ENCODE results near the gene RHOT2.

Gene RHOT2

GRCh38 chr16:700684-701584 is 33.0 kb downstream of the RHOT2 start:
- no peak overlapping the region for H3K4me3 ChIP-seq (ENCODE audit: control insufficient read depth, low read depth, low read length)
- no peak for TF ChIP-seq CTCF (IDR thresholded peaks at IDR 0.05; ENCODE audit: control insufficient read depth, insufficient read depth, low read depth, low read length, missing control alignments)
- no peak for DNase-seq (ENCODE audit: low read depth)

DNA sequence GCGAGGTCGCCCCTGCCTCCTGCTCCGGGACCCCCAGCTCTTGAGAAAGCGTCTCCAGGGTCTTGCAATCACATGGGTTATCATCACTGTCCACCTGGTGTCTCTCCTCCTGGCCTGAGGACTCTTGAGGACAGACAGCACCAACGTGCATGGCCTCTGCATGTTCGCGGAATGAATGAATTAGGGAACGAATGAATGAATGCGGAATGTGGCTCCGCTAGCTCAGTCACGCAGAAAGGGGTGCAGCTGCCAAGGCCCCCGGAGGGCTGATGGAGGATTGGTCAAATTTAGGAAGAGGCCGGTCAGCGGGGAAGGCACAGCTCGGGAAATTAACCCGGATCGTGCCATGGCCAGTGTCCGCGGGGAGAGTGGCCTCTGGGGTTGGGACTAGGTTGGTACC is 34.4 kb downstream of the RHOT2 start:
- no peak for DNase-seq (ENCODE audit: low read depth)
- TF ChIP-seq CTCF (IDR thresholded peaks at IDR 0.05; ENCODE audit: control insufficient read depth, insufficient read depth, low read depth, low read length, missing control alignments): no peak
- no peak overlapping the region for H3K4me3 ChIP-seq (ENCODE audit: control insufficient read depth, low read depth, low read length)

- no peak overlapping the region for H3K4me3 ChIP-seq (ENCODE audit: control insufficient read depth, low read depth, low read length)
- no peak for TF ChIP-seq CTCF (IDR thresholded peaks at IDR 0.05; ENCODE audit: control insufficient read depth, insufficient read depth, low read depth, low read length, missing control alignments)
- DNase-seq (ENCODE audit: low read depth): no peak
Observed at GRCh38 chr16:703406-703805, 35.5 kb downstream of the RHOT2 start.

- no peak overlapping the region for H3K4me3 ChIP-seq (ENCODE audit: control insufficient read depth, low read depth, low read length)
- no peak for TF ChIP-seq CTCF (IDR thresholded peaks at IDR 0.05; ENCODE audit: control insufficient read depth, insufficient read depth, low read depth, low read length, missing control alignments)
- no peak for DNase-seq (ENCODE audit: low read depth)
Observed at GRCh38 chr16:704047-704446, 36.1 kb downstream of the RHOT2 start.

GRCh38 chr16:704552-705380 is 36.8 kb downstream of the RHOT2 start:
- no peak overlapping the region for H3K4me3 ChIP-seq (ENCODE audit: control insufficient read depth, low read depth, low read length)
- TF ChIP-seq CTCF (IDR thresholded peaks at IDR 0.05; ENCODE audit: control insufficient read depth, insufficient read depth, low read depth, low read length, missing control alignments): no peak
- no peak for DNase-seq (ENCODE audit: low read depth)

DNA sequence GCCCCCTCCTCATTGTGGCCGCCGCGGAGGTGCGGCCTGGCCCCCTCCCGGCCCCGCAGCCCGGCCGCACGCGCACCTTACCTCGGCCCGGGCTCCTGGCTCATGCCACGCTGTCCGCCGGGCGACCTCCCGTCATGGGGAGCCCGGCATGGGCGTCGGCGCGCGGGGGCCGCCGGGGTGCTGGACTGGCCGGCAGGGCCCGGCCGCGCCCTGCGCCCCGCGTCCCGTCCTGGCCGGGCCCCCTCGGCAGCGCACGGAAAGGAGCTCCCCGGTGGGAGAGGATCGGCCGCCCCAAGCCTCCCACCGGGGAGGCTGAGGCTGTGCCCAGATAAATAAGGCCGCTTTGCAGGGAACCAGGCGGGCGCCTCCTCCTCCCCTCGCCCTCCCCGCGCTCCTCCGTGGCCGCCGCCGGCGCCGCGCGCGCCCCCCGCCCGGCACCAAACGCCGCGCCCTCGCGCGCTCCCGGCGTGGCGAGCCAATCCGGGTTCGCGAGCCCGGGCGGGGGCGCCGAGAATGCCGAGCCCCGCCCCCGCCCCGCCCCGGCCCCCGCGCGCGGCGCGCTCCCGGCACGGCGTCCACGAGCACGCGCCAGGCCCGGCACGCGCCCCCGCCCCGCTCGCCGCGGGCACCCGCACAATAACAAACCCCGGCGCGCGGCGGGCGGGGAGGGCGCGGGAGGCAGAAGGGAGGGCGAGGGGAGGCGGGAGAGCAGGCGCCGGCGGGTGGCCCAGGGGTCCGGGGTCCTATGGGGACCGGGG is 37.7 kb downstream of the RHOT2 start, which contains the start of gene FBXL16:
FBXL16 (minus strand) TSS at position 371 of the 758 bp plus-strand sequence. CDS start 8,396 bp downstream, outside the sequence.
- DNase-seq (ENCODE audit: low read depth): no peak
- H3K4me3 ChIP-seq (ENCODE audit: control insufficient read depth, low read depth, low read length): no peak within 1 kb of the TSS
- TF ChIP-seq CTCF (IDR thresholded peaks at IDR 0.05; ENCODE audit: control insufficient read depth, insufficient read depth, low read depth, low read length, missing control alignments): no peak
